Measurements from ENCODE around the gene CYP11A1. TPM values are rescaled to one million over a fixed set of nuclear protein-coding genes. Genes with fewer than 3 reads are reported as not detected.

The CYP11A1 gene
- total and polyA plus RNA-seq, 4 donors = 0.15 to 0.97 (median 0.69) TPM

- no peaks in the 10 kb centered on the region for H3K9me3 ChIP-seq (ENCODE audit: control insufficient read depth in 4 of 4, insufficient read depth in 3 of 4, low read length in 3 of 4)
- H3K27me3 ChIP-seq (ENCODE audit: control insufficient read depth in 3 of 3, insufficient read depth in 3 of 3, low read length in 2 of 3) = no peaks in the 10 kb centered on the region
- TF ChIP-seq, protein P1, sequence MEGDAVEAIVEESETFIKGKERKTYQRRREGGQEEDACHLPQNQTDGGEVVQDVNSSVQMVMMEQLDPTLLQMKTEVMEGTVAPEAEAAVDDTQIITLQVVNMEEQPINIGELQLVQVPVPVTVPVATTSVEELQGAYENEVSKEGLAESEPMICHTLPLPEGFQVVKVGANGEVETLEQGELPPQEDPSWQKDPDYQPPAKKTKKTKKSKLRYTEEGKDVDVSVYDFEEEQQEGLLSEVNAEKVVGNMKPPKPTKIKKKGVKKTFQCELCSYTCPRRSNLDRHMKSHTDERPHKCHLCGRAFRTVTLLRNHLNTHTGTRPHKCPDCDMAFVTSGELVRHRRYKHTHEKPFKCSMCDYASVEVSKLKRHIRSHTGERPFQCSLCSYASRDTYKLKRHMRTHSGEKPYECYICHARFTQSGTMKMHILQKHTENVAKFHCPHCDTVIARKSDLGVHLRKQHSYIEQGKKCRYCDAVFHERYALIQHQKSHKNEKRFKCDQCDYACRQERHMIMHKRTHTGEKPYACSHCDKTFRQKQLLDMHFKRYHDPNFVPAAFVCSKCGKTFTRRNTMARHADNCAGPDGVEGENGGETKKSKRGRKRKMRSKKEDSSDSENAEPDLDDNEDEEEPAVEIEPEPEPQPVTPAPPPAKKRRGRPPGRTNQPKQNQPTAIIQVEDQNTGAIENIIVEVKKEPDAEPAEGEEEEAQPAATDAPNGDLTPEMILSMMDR (IDR thresholded peaks at IDR 0.05; ENCODE audit: control extremely low read depth, extremely low read depth) = no peak
- ATAC-seq (ENCODE audit: insufficient read depth, low FRiP score) (peak; percentile 14), DNase-seq (peak; percentile 61 to 78 (median 71))
- H3K9ac ChIP-seq (ENCODE audit: insufficient read depth in 1 of 2, low read length in 2 of 2) = no peak overlapping the region
- 49 to 58% methylated on average over 20 of the region's 20 CpGs for WGBS, 2 donors
- H3K4me3 ChIP-seq = no peak overlapping the region
- H3K27ac ChIP-seq (ENCODE audit: low read depth in 1 of 2, low read length in 1 of 2) = peak overlapping the region in 1 of 2 donors; percentile 3
- peaks cover 0 to 38% (median 14%) of the 10 kb centered on the region in 5 donors for H3K4me1 ChIP-seq (ENCODE audit: control insufficient read depth in 5 of 5, insufficient read depth in 5 of 5, low read length in 5 of 5)
- H3K36me3 ChIP-seq (ENCODE audit: control insufficient read depth in 4 of 4, insufficient read depth in 4 of 4, low read length in 4 of 4) = no peaks in the 10 kb centered on the region
Observed at GRCh38 chr15:74389241-74390048, 22.0 kb upstream of the CYP11A1 start.

DNA sequence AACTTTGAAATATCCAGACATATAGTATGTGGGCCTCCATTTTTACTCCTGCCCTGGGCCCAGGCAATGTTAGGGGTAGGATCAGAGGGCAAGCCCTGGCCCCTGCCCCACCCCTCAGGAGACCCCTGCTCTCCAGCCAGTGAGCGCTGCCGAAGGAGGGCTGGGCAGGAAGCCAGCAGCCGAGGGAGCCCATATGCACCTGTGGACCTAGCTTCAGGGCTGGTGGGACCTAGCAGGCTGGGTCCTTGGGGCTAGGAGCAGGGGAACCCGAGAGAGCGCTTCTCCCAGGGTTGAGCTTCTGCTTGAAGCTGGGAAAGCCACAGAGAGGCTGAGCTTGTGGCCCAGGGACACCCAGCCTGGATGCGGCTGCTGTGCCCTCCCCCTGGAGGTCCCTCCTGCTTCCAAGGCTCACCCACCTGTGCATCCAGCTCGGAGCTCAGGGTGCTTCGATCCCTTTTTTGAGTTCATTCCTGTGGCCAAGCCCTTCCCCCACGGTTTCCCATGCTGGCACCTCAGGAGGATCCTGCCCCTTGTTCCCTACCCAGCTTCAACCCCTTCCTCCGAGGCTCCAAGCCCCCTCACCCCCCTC, 21.0 kb upstream of the CYP11A1 start:
- Histone ChIP-seq H3K27ac (ENCODE audit: low read depth in 1 of 2, low read length in 1 of 2) (peak overlapping the region in 1 of 2 donors; percentile 30), H3K9me3 (ENCODE audit: control insufficient read depth in 4 of 4, insufficient read depth in 3 of 4, low read length in 3 of 4) (no peaks in the 10 kb centered on the region), H3K27me3 (ENCODE audit: control insufficient read depth in 3 of 3, insufficient read depth in 3 of 3, low read length in 2 of 3) (no peaks in the 10 kb centered on the region), H3K4me3 (no peak overlapping the region), H3K9ac (ENCODE audit: insufficient read depth in 1 of 2, low read length in 2 of 2) (no peak overlapping the region), H3K36me3 (ENCODE audit: control insufficient read depth in 4 of 4, insufficient read depth in 4 of 4, low read length in 4 of 4) (no peaks in the 10 kb centered on the region), H3K4me1 (ENCODE audit: control insufficient read depth in 5 of 5, insufficient read depth in 5 of 5, low read length in 5 of 5) (peaks cover 0 to 45% (median 16%) of the 10 kb centered on the region in 5 donors)
- no peak for ATAC-seq (ENCODE audit: insufficient read depth, low FRiP score)
- 77 to 91% methylated on average over 10 of the region's 10 CpGs for WGBS, 2 donors
- TF ChIP-seq, protein P1 (IDR thresholded peaks at IDR 0.05; ENCODE audit: control extremely low read depth, extremely low read depth) = no peak
- no peak for DNase-seq

- Histone ChIP-seq H3K4me1 (ENCODE audit: control insufficient read depth in 5 of 5, insufficient read depth in 5 of 5, low read length in 5 of 5) (peaks cover 0 to 45% (median 16%) of the 10 kb centered on the region in 5 donors), H3K27me3 (ENCODE audit: control insufficient read depth in 3 of 3, insufficient read depth in 3 of 3, low read length in 2 of 3) (no peaks in the 10 kb centered on the region), H3K4me3 (no peak overlapping the region), H3K9me3 (ENCODE audit: control insufficient read depth in 4 of 4, insufficient read depth in 3 of 4, low read length in 3 of 4) (no peaks in the 10 kb centered on the region), H3K36me3 (ENCODE audit: control insufficient read depth in 4 of 4, insufficient read depth in 4 of 4, low read length in 4 of 4) (no peaks in the 10 kb centered on the region), H3K27ac (ENCODE audit: low read depth in 1 of 2, low read length in 1 of 2) (peak overlapping the region in 1 of 2 donors; percentile 44), H3K9ac (ENCODE audit: insufficient read depth in 1 of 2, low read length in 2 of 2) (no peak overlapping the region)
- 68 to 76% methylated on average over 10 of the region's 10 CpGs for WGBS, 2 donors
- DNase-seq (no peak), ATAC-seq (ENCODE audit: insufficient read depth, low FRiP score) (no peak)
- TF ChIP-seq, protein P1 (IDR thresholded peaks at IDR 0.05; ENCODE audit: control extremely low read depth, extremely low read depth) = no peak
Observed at GRCh38 chr15:74387621-74388362, 20.3 kb upstream of the CYP11A1 start.
